ENCODE measurements around the gene CHKA. TPM values are rescaled to one million over a fixed set of nuclear protein-coding genes. Genes with fewer than 3 reads are reported as not detected.

CHKA gene
- total and polyA plus RNA-seq, 9 of the 15 experiments (the other 6 are each of a cell fraction or from before 2014, with no cell fraction given), result 3.6 to 37.0 (median 30.2) TPM

- TF ChIP-seq SRSF9 (IDR thresholded peaks at IDR 0.05; ENCODE audit: borderline replicate concordance, low read depth, low read length) (no peak), ATF6 (CRISPR knock-in tag; IDR thresholded peaks at IDR 0.05) (no peak), FOXP1 (CRISPR knock-in tag; IDR thresholded peaks at IDR 0.05) (no peak), SFPQ (IDR thresholded peaks at IDR 0.05; ENCODE audit: low read depth, low read length) (no peak), MBD1 (CRISPR knock-in tag; IDR thresholded peaks at IDR 0.05) (no peak), USF1 (CRISPR knock-in tag; IDR thresholded peaks at IDR 0.05) (peak; percentile 56; the same call in 1 of the 2 replicates), PRDM10 (IDR thresholded peaks at IDR 0.05; ENCODE audit: partially characterized antibody) (peak; percentile 80), HDAC8 (tag; IDR thresholded peaks at IDR 0.05) (no peak), TRIM25 (IDR thresholded peaks at IDR 0.05; ENCODE audit: borderline replicate concordance) (no peak), TCF3 (CRISPR knock-in tag; IDR thresholded peaks at IDR 0.05) (peak; percentile 39), EP400 (IDR thresholded peaks at IDR 0.05) (peak; percentile 60; the same call in 1 of the 2 replicates), NUFIP1 (IDR thresholded peaks at IDR 0.05; ENCODE audit: partially characterized antibody) (no peak), ZNF165 (CRISPR knock-in tag; IDR thresholded peaks at IDR 0.05; ENCODE audit: borderline replicate concordance) (no peak), EHMT2 (IDR thresholded peaks at IDR 0.05) (no peak), SPI1 (IDR thresholded peaks at IDR 0.05; ENCODE audit: borderline replicate concordance, low read depth, low read length) (no peak)
Observed at GRCh38 chr11:68128682-68129327, 7.6 kb upstream of the CHKA start (continued).
